K562 (cell line): Measurements from ENCODE around the gene IL11. TPM values are rescaled to one million over a fixed set of nuclear protein-coding genes. Genes with fewer than 3 reads are reported as not detected.

Source experiments
- GTF2E2 ChIP-seq: fragments of 200-800 bp; sonication (Bioruptor generic); IDR thresholded peaks from 2 replicates; pipeline ENCODE4 v1.6.1; 2016; ENCODE audit warnings: missing genetic modification characterization, missing compliant biosample characterization
- NFRKB ChIP-seq: fragments of 450-650 bp; IDR thresholded peaks from 2 replicates; pipeline ENCODE4 v1.6.1; 2016; ENCODE audit warnings: low read depth
- STAT5A ChIP-seq: IDR thresholded peaks from 2 replicates; pipeline ENCODE4 v1.6.1; 2012; ENCODE audit warnings: low read length, inconsistent platforms, borderline replicate concordance
- VEZF1 ChIP-seq: fragments of 200-800 bp; sonication (Bioruptor generic); IDR thresholded peaks from 2 replicates; pipeline ENCODE4 v1.6.1; 2017; ENCODE audit warnings: missing genetic modification characterization, missing compliant biosample characterization
- XRCC4 ChIP-seq: IDR thresholded peaks from one replicate; pipeline ENCODE4 v1.6.1; 2011; ENCODE audit not compliant: insufficient read depth, insufficient read length; ENCODE audit errors: extremely low read depth
- ZKSCAN1 ChIP-seq: fragments of 150-350 bp; IDR thresholded peaks from 2 replicates; pipeline ENCODE4 v1.6.1; 2016; ENCODE audit warnings: low read depth, low read length
- ZNF318 ChIP-seq, 2 experiments: fragments of 450-650 bp; IDR thresholded peaks; 2 replicates each; pipeline ENCODE4 v1.6.1; 2016; ENCODE audit warnings: mild to moderate bottlenecking in 2 of 2, borderline replicate concordance in 1 of 2, low read depth in 1 of 2, moderate library complexity in 1 of 2
- ZNF609 ChIP-seq: sonication (generic); formaldehyde crosslinking; IDR thresholded peaks from 2 replicates; pipeline ENCODE4 v1.8.1; 2023; ENCODE audit warnings: missing genetic modification reagents, mild to moderate bottlenecking, borderline replicate concordance
- polyA plus RNA-seq, 8 experiments: library from polyadenylated mRNA; depleted of rRNA in 4 of 8; stranded (reverse) in 5 of 8; unstranded in 3 of 8; fragments of >200 nt; fragmentation: Nextera tagmentation in 2 of 8; fragmentation: Illumina TruSeq in 1 of 8; extraction: Ambion mirVana in 2 of 8; extraction: Trizol in 1 of 8; gene quantifications; 2 replicates each; pipeline versions ENCODE4 v1.2.1 to v1.2.3, GENCODE V29; 2011 to 2014; ENCODE audit warnings: inconsistent platforms in 1 of 8, missing spikeins in 1 of 8
- total RNA-seq, 7 experiments: library from RNA; depleted of rRNA in 6 of 7; stranded (reverse); fragments of >200 nt in 6 of 7; fragmentation: Illumina TruSeq in 2 of 7; extraction: Trizol in 2 of 7; gene quantifications; 2 replicates each; pipeline versions ENCODE4 v1.2.1 to v1.2.3, GENCODE V29; 2011 to 2021; ENCODE audit warnings: low replicate concordance in 1 of 7

The IL11 gene
- total and polyA plus RNA-seq, 9 of the 15 experiments (the other 6 are each of a cell fraction or from before 2014, with no cell fraction given), result 0.04 to 0.42 (median 0.06) TPM; not detected in 6

GRCh38 chr19:55339105-55339888 is 31.0 kb downstream of the IL11 start, which contains the start of gene KMT5C (continued):
- TF ChIP-seq ZNF318 (IDR thresholded peaks at IDR 0.05; ENCODE audit: borderline replicate concordance in 1 of 2, low read depth in 1 of 2) (no peak), NFRKB (no peak), VEZF1 (CRISPR knock-in tag) (peak; percentile 95), STAT5A (no peak), XRCC4 (no peak), GTF2E2 (tag) (no peak), ZNF609 (CRISPR knock-in tag) (no peak), ZKSCAN1 (peak; percentile 87)
